ENCODE measurements around the gene RGS12.

RGS12 gene

GRCh38 chr4:3307891-3308575 lies 15.2 kb downstream of the RGS12 start:
- no peak for DNase-seq (ENCODE audit: low read depth, low spot score)

- DNase-seq (ENCODE audit: low read depth, low spot score): no peak
These were observed 15.9 kb downstream of the RGS12 start for GRCh38 chr4:3308691-3309090.

GRCh38 chr4:3310301-3311094 lies 17.7 kb downstream of the RGS12 start:
- DNase-seq (ENCODE audit: low read depth, low spot score): no peak

GRCh38 chr4:3311095-3311372 lies 18.2 kb downstream of the RGS12 start:
- DNase-seq (ENCODE audit: low read depth, low spot score): no peak

GRCh38 chr4:3311489-3312171 lies 18.8 kb downstream of the RGS12 start:
- no peak for DNase-seq (ENCODE audit: low read depth, low spot score)

GRCh38 chr4:3312362-3312761 lies 19.5 kb downstream of the RGS12 start:
- DNase-seq (ENCODE audit: low read depth, low spot score): no peak

- DNase-seq (ENCODE audit: low read depth, low spot score): no peak
These were observed 20.3 kb downstream of the RGS12 start for GRCh38 chr4:3313139-3313538.

GRCh38 chr4:3313556-3314228 lies 20.9 kb downstream of the RGS12 start:
- no peak for DNase-seq (ENCODE audit: low read depth, low spot score)

GRCh38 chr4:3314706-3315260 lies 22.0 kb downstream of the RGS12 start:
- DNase-seq (ENCODE audit: low read depth, low spot score): no peak

- no peak for DNase-seq (ENCODE audit: low read depth, low spot score)
These were observed 22.7 kb downstream of the RGS12 start for GRCh38 chr4:3315566-3315965.

GRCh38 chr4:3316146-3316545 lies 23.3 kb downstream of the RGS12 start:
- no peak for DNase-seq (ENCODE audit: low read depth, low spot score)

- no peak for DNase-seq (ENCODE audit: low read depth, low spot score)
These were observed 24.3 kb downstream of the RGS12 start for GRCh38 chr4:3317011-3317655.

- DNase-seq (ENCODE audit: low read depth, low spot score): no peak
These were observed 24.9 kb downstream of the RGS12 start for GRCh38 chr4:3317656-3318211.

GRCh38 chr4:3318561-3319021 lies 25.8 kb downstream of the RGS12 start:
- DNase-seq (ENCODE audit: low read depth, low spot score): no peak

- DNase-seq (ENCODE audit: low read depth, low spot score): no peak
These were observed 27.7 kb downstream of the RGS12 start for GRCh38 chr4:3320361-3321023.

- no peak for DNase-seq (ENCODE audit: low read depth, low spot score)
These were observed 28.6 kb downstream of the RGS12 start for GRCh38 chr4:3321295-3321889.

GRCh38 chr4:3322059-3322550 lies 29.3 kb downstream of the RGS12 start:
- DNase-seq (ENCODE audit: low read depth, low spot score): no peak

GRCh38 chr4:3323071-3323481 lies 30.3 kb downstream of the RGS12 start:
- DNase-seq (ENCODE audit: low read depth, low spot score): no peak

- no peak for DNase-seq (ENCODE audit: low read depth, low spot score)
These were observed 31.4 kb downstream of the RGS12 start for GRCh38 chr4:3324093-3324815.
